Fibroblast of lung (primary cell): Measurements from ENCODE around the gene TEDDM1. TPM values are rescaled to one million over a fixed set of nuclear protein-coding genes. Genes with fewer than 3 reads are reported as not detected.

Source experiments
- DNase-seq, 2 donors: peaks; one replicate each; pipeline versions ENCODE4 v3.0.0 to v3.0.0-alpha.2; 2010; ENCODE audit warnings: low read depth in 2 of 2
- H2AFZ ChIP-seq: 2 replicates; pipeline ENCODE4 v1.5.1; 2012; ENCODE audit warnings: low read length, control low read depth, inconsistent platforms
- H3K27ac ChIP-seq: 2 replicates; pipeline ENCODE4 v1.5.1; 2011; ENCODE audit warnings: low read length, control low read depth; ENCODE audit not compliant: insufficient read depth
- H3K27me3 ChIP-seq: 2 replicates; pipeline ENCODE4 v1.5.1; 2011; ENCODE audit warnings: mild to moderate bottlenecking, low read length; ENCODE audit not compliant: control insufficient read depth, insufficient read depth
- H3K36me3 ChIP-seq: 2 replicates; pipeline ENCODE4 v1.5.1; 2011; ENCODE audit warnings: low read length; ENCODE audit not compliant: control insufficient read depth, insufficient read depth
- H3K4me1 ChIP-seq: 2 replicates; pipeline ENCODE4 v1.5.1; 2011; ENCODE audit warnings: low read length; ENCODE audit not compliant: control insufficient read depth, insufficient read depth; ENCODE audit errors: extremely low read depth
- H3K4me2 ChIP-seq: 2 replicates; pipeline ENCODE4 v1.5.1; 2011; ENCODE audit warnings: low read length, control low read depth; ENCODE audit not compliant: insufficient read depth; ENCODE audit errors: extremely low read depth
- H3K4me3 ChIP-seq, 4 experiments: fragments of 200-600 bp in 1 of 4; sonication (generic) in 1 of 4; replicated peaks in 1 of 4; 2 replicates each; pipeline ENCODE4 v1.5.1; 2011 to 2016; ENCODE audit warnings: low read length in 4 of 4, low read depth in 3 of 4, mild to moderate bottlenecking in 3 of 4, control low read depth in 2 of 4, inconsistent platforms in 1 of 4, mixed read lengths in 1 of 4; ENCODE audit not compliant: insufficient read depth in 1 of 4; ENCODE audit errors: control extremely low read depth in 1 of 4
- H3K79me2 ChIP-seq: 2 replicates; pipeline ENCODE4 v1.5.1; 2012; ENCODE audit warnings: mild to moderate bottlenecking, low read length, inconsistent platforms; ENCODE audit not compliant: control insufficient read depth, insufficient read depth
- H3K9ac ChIP-seq: 2 replicates; pipeline ENCODE4 v1.5.1; 2011; ENCODE audit warnings: mild to moderate bottlenecking, low read length, control low read depth; ENCODE audit not compliant: insufficient read depth
- H3K9me3 ChIP-seq: 2 replicates; pipeline ENCODE4 v1.5.1; 2012; ENCODE audit warnings: low read depth, low read length; ENCODE audit not compliant: control insufficient read depth, insufficient read depth
- H4K20me1 ChIP-seq: 2 replicates; pipeline ENCODE4 v1.5.1; 2011; ENCODE audit warnings: low read length; ENCODE audit not compliant: control insufficient read depth, insufficient read depth; ENCODE audit errors: extremely low read depth
- EZH2 ChIP-seq: IDR thresholded peaks from 2 replicates; pipeline ENCODE4 v1.5.1; 2012; ENCODE audit warnings: low read length, control low read depth, mild to moderate bottlenecking; ENCODE audit errors: missing control alignments
- polyA plus RNA-seq, 2 donors: library from polyadenylated mRNA; depleted of rRNA in 1 of 2; stranded (reverse) in 1 of 2; unstranded in 1 of 2; fragments of >200 nt; gene quantifications; 2 replicates each; pipeline ENCODE4 v1.2.1, GENCODE V29; 2011 to 2012; ENCODE audit warnings: missing spikeins in 1 of 2
- total RNA-seq: library from RNA; depleted of rRNA; stranded (reverse); fragments of >200 nt; gene quantifications from 2 replicates; pipeline ENCODE4 v1.2.1, GENCODE V29; 2014
- TF ChIP-seq, protein P1 (sequence below), 2 donors: IDR thresholded peaks in 1 of 2; conservative IDR thresholded peaks in 1 of 2; 1 replicate in 1 of 2; 2 replicates in 1 of 2; pipeline ENCODE4 v1.5.1; 2011 to 2012; ENCODE audit warnings: low read length in 2 of 2, control low read depth in 1 of 2, inconsistent platforms in 1 of 2, low read depth in 1 of 2, mild to moderate bottlenecking in 1 of 2

TEDDM1 gene
- total and polyA plus RNA-seq, 2 donors (not counting 1 experiment from before 2014, with no cell fraction given) = not detected

DNA sequence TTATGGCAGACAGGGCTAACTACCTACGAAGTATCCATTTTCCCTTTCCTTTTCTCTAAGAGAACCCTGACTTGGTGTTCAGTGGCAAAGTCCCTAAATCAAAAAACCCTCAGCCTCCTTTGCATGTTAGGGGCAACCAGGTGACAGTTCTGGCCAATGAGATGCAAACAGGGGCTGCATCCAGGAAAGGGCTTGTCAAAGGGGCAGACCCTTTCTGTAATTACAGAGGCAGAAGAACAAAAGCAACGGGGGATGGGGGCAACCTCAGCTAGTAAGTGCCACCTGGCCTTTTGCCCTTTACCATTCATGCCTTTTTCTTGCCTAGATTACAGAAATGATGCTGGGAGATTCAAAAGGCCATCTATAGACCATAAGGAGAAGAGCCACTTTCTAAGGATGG, 43.3 kb downstream of the TEDDM1 start:
- Histone ChIP-seq H3K4me3 (no peak overlapping the region), H2AFZ (no peak overlapping the region), H3K4me2 (no peak overlapping the region), H3K9me3 (no peaks in the 10 kb centered on the region), H3K36me3 (no peaks in the 10 kb centered on the region), H4K20me1 (no peaks in the 10 kb centered on the region), H3K9ac (no peak overlapping the region), H3K79me2 (no peaks in the 10 kb centered on the region), H3K27me3 (no peaks in the 10 kb centered on the region), H3K4me1 (no peaks in the 10 kb centered on the region), H3K27ac (no peak overlapping the region)
- TF ChIP-seq, protein P1, sequence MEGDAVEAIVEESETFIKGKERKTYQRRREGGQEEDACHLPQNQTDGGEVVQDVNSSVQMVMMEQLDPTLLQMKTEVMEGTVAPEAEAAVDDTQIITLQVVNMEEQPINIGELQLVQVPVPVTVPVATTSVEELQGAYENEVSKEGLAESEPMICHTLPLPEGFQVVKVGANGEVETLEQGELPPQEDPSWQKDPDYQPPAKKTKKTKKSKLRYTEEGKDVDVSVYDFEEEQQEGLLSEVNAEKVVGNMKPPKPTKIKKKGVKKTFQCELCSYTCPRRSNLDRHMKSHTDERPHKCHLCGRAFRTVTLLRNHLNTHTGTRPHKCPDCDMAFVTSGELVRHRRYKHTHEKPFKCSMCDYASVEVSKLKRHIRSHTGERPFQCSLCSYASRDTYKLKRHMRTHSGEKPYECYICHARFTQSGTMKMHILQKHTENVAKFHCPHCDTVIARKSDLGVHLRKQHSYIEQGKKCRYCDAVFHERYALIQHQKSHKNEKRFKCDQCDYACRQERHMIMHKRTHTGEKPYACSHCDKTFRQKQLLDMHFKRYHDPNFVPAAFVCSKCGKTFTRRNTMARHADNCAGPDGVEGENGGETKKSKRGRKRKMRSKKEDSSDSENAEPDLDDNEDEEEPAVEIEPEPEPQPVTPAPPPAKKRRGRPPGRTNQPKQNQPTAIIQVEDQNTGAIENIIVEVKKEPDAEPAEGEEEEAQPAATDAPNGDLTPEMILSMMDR (conservative IDR thresholded peaks at IDR 0.05 in 1 of 2, IDR thresholded peaks at IDR 0.05 in 1 of 2; ENCODE audit: low read depth in 1 of 2, low read length in 2 of 2) = no peak
- no peak for TF ChIP-seq EZH2
- no peak for DNase-seq

DNA sequence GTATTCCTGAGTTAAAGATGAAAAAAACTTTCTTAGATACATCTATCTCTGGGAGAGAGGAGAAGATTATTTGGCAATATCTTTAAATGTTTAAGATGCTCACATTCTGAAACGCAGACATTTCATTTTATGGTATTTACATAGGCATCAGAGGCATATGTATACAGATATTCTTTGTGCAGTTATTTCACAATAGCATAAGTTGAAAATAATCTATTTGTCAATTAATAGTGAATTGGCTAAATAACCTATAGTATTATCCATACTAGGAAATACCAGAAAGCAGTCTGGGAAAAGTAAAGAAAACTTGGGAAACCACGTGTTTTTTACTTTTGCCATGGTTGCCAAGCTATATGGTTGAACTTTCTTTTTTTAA, 44.8 kb downstream of the TEDDM1 start:
- H3K79me2 ChIP-seq = no peaks in the 10 kb centered on the region
- H3K9ac ChIP-seq = no peak overlapping the region
- DNase-seq = no peak
- no peaks in the 10 kb centered on the region for H3K9me3 ChIP-seq
- H2AFZ ChIP-seq = no peak overlapping the region
- no peak overlapping the region for H3K27ac ChIP-seq
- H3K27me3 ChIP-seq = no peaks in the 10 kb centered on the region
- H3K36me3 ChIP-seq = no peaks in the 10 kb centered on the region
- no peaks in the 10 kb centered on the region for H4K20me1 ChIP-seq
- no peaks in the 10 kb centered on the region for H3K4me1 ChIP-seq
- no peak overlapping the region for H3K4me3 ChIP-seq
- no peak for TF ChIP-seq EZH2
- TF ChIP-seq, protein P1 (conservative IDR thresholded peaks at IDR 0.05 in 1 of 2, IDR thresholded peaks at IDR 0.05 in 1 of 2; ENCODE audit: low read depth in 1 of 2, low read length in 2 of 2) = no peak
- H3K4me2 ChIP-seq = no peak overlapping the region

GRCh38 chr1:182351790-182352364, 48.6 kb downstream of the TEDDM1 start:
- Histone ChIP-seq H3K4me3 (no peak overlapping the region), H3K36me3 (no peaks in the 10 kb centered on the region), H3K27ac (no peak overlapping the region), H3K79me2 (no peaks in the 10 kb centered on the region), H3K9ac (no peak overlapping the region), H3K27me3 (no peaks in the 10 kb centered on the region), H3K4me1 (no peaks in the 10 kb centered on the region), H4K20me1 (no peaks in the 10 kb centered on the region), H2AFZ (no peak overlapping the region), H3K9me3 (no peaks in the 10 kb centered on the region), H3K4me2 (no peak overlapping the region)
- DNase-seq = no peak
- TF ChIP-seq, protein P1 (conservative IDR thresholded peaks at IDR 0.05 in 1 of 2, IDR thresholded peaks at IDR 0.05 in 1 of 2; ENCODE audit: low read depth in 1 of 2, low read length in 2 of 2) = no peak
- no peak for TF ChIP-seq EZH2
